ENCODE results near the gene MBLAC1. TPM values are rescaled to one million over a fixed set of nuclear protein-coding genes. Genes with fewer than 3 reads are reported as not detected.

The MBLAC1 gene
- polyA plus RNA-seq (2013, experiment 1 of 2), result 3.0 TPM
- 2.9 TPM for polyA plus RNA-seq (2013, experiment 2 of 2)

- H4K91ac ChIP-seq (ENCODE audit: low read length), result peak within 1 kb of the TSS; percentile 96
- no peaks in the 10 kb centered on the region for H3K27me3 ChIP-seq (ENCODE audit: control insufficient read depth in 1 of 2, insufficient read depth in 1 of 2, low read length in 2 of 2)
- peaks cover 16 to 26% of the 10 kb centered on the region in 2 experiments for H3K36me3 ChIP-seq (ENCODE audit: control insufficient read depth in 1 of 2, insufficient read depth in 2 of 2, low read depth in 1 of 2, low read length in 2 of 2)
- H2AFZ ChIP-seq (ENCODE audit: low read depth, low read length), result peak within 1 kb of the TSS; percentile 79
- H3K4me2 ChIP-seq (ENCODE audit: low read length, poor library complexity, severe bottlenecking), result peak within 1 kb of the TSS; percentile 86
- H2BK12ac ChIP-seq (ENCODE audit: low read length in 2 of 2), result peak within 1 kb of the TSS; percentile 80 to 84
- H3K27ac ChIP-seq (ENCODE audit: low read length, poor library complexity, severe bottlenecking), result peak within 1 kb of the TSS; percentile 98
- H2AK5ac ChIP-seq (ENCODE audit: low read length, severe bottlenecking), result no peak within 1 kb of the TSS
- peak within 1 kb of the TSS; percentile 99 for H4K8ac ChIP-seq (ENCODE audit: low read length)
- peak within 1 kb of the TSS; percentile 98 for H3K9ac ChIP-seq (ENCODE audit: low read length)
- peak within 1 kb of the TSS; percentile 97 to 99 for H3K18ac ChIP-seq (ENCODE audit: low read depth in 1 of 2, low read length in 2 of 2)
- H3K9me3 ChIP-seq (ENCODE audit: control insufficient read depth, low read length), result no peaks in the 10 kb centered on the region
- H3K79me1 ChIP-seq (replicated peaks; ENCODE audit: low read length, poor library complexity, severe bottlenecking), result peaks cover 20% of the 10 kb centered on the region
- peak within 1 kb of the TSS; percentile 92 to 93 for H3K4me3 ChIP-seq (ENCODE audit: insufficient read depth in 1 of 2, low read depth in 1 of 2, low read length in 2 of 2)
- peak within 1 kb of the TSS; percentile 89 for H2BK5ac ChIP-seq (ENCODE audit: low read depth, low read length, poor library complexity, severe bottlenecking)
- under 1% methylated on average over 74 of the region's 85 CpGs for WGBS
- peak within 1 kb of the TSS in 1 of 2 experiments; percentile 100 for H3K14ac ChIP-seq (ENCODE audit: low read length in 2 of 2)
- H2BK120ac ChIP-seq (ENCODE audit: low read depth, low read length), result peak within 1 kb of the TSS; percentile 97
- DNase-seq, result peak; percentile 95
- peak within 1 kb of the TSS; percentile 81 to 97 for H3K23ac ChIP-seq (ENCODE audit: low read length in 2 of 2)
- peaks cover 17% of the 10 kb centered on the region for H3K4me1 ChIP-seq (ENCODE audit: control insufficient read depth, insufficient read depth, low read depth, low read length)
- peak within 1 kb of the TSS; percentile 95 for H2BK15ac ChIP-seq (ENCODE audit: low read depth, poor library complexity, severe bottlenecking)
- peak within 1 kb of the TSS; percentile 97 to 99 for H3K4ac ChIP-seq (ENCODE audit: low read depth in 1 of 2, low read length in 2 of 2)
Observed at GRCh38 chr7:100126931-100127865, at the start of gene MBLAC1. MBLAC1 (plus strand) TSS chr7:100126967; CDS start chr7:100127396, 429 bp downstream.

GRCh38 chr7:100077205-100077604 is 49.6 kb upstream of the MBLAC1 start:
- Histone ChIP-seq H3K4ac (ENCODE audit: low read depth in 1 of 2, low read length in 2 of 2) (no peak overlapping the region), H3K4me3 (ENCODE audit: insufficient read depth in 1 of 2, low read depth in 1 of 2, low read length in 2 of 2) (no peak overlapping the region), H2AFZ (ENCODE audit: low read depth, low read length) (no peak overlapping the region), H3K27ac (ENCODE audit: low read length, poor library complexity, severe bottlenecking) (no peak overlapping the region), H2BK15ac (ENCODE audit: low read depth, poor library complexity, severe bottlenecking) (no peak overlapping the region), H3K18ac (ENCODE audit: low read depth in 1 of 2, low read length in 2 of 2) (no peak overlapping the region), H3K36me3 (ENCODE audit: control insufficient read depth in 1 of 2, insufficient read depth in 2 of 2, low read depth in 1 of 2, low read length in 2 of 2) (peaks cover 64% of the 10 kb centered on the region in 2 experiments), H3K9me3 (ENCODE audit: control insufficient read depth, low read length) (peaks cover 20% of the 10 kb centered on the region), H3K14ac (ENCODE audit: low read length in 2 of 2) (no peak overlapping the region), H4K91ac (ENCODE audit: low read length) (no peak overlapping the region), H2BK120ac (ENCODE audit: low read depth, low read length) (no peak overlapping the region), H3K9ac (ENCODE audit: low read length) (no peak overlapping the region), H3K23ac (ENCODE audit: low read length in 2 of 2) (no peak overlapping the region), H4K8ac (ENCODE audit: low read length) (no peak overlapping the region), H3K4me2 (ENCODE audit: low read length, poor library complexity, severe bottlenecking) (no peak overlapping the region), H3K27me3 (ENCODE audit: control insufficient read depth in 1 of 2, insufficient read depth in 1 of 2, low read length in 2 of 2) (no peaks in the 10 kb centered on the region), H2BK5ac (ENCODE audit: low read depth, low read length, poor library complexity, severe bottlenecking) (no peak overlapping the region), H2AK5ac (ENCODE audit: low read length, severe bottlenecking) (no peak overlapping the region), H3K79me1 (replicated peaks; ENCODE audit: low read length, poor library complexity, severe bottlenecking) (peaks cover 14% of the 10 kb centered on the region), H2BK12ac (ENCODE audit: low read length in 2 of 2) (no peak overlapping the region), H3K4me1 (ENCODE audit: control insufficient read depth, insufficient read depth, low read depth, low read length) (peaks cover 11% of the 10 kb centered on the region)
- DNase-seq, result no peak
- 100% methylated on average over 4 of the region's 4 CpGs for WGBS

- peak overlapping the region in 1 of 2 experiments; percentile 73 for H3K4ac ChIP-seq (ENCODE audit: low read depth in 1 of 2, low read length in 2 of 2)
- H3K18ac ChIP-seq (ENCODE audit: low read depth in 1 of 2, low read length in 2 of 2), result no peak overlapping the region
- H3K9me3 ChIP-seq (ENCODE audit: control insufficient read depth, low read length), result peaks cover 3% of the 10 kb centered on the region
- H3K27me3 ChIP-seq (ENCODE audit: control insufficient read depth in 1 of 2, insufficient read depth in 1 of 2, low read length in 2 of 2), result no peaks in the 10 kb centered on the region
- H3K4me3 ChIP-seq (ENCODE audit: insufficient read depth in 1 of 2, low read depth in 1 of 2, low read length in 2 of 2), result no peak overlapping the region
- H2AK5ac ChIP-seq (ENCODE audit: low read length, severe bottlenecking), result no peak overlapping the region
- H4K91ac ChIP-seq (ENCODE audit: low read length), result peak overlapping the region; percentile 62
- peak overlapping the region; percentile 27 for H3K9ac ChIP-seq (ENCODE audit: low read length)
- peaks cover 45% of the 10 kb centered on the region in 2 experiments for H3K36me3 ChIP-seq (ENCODE audit: control insufficient read depth in 1 of 2, insufficient read depth in 2 of 2, low read depth in 1 of 2, low read length in 2 of 2)
- H3K79me1 ChIP-seq (replicated peaks; ENCODE audit: low read length, poor library complexity, severe bottlenecking), result peaks cover 9% of the 10 kb centered on the region
- 87% methylated on average over 7 of the region's 7 CpGs for WGBS
- H2BK120ac ChIP-seq (ENCODE audit: low read depth, low read length), result no peak overlapping the region
- DNase-seq, result no peak
- no peak overlapping the region for H2BK15ac ChIP-seq (ENCODE audit: low read depth, poor library complexity, severe bottlenecking)
- no peak overlapping the region for H2BK5ac ChIP-seq (ENCODE audit: low read depth, low read length, poor library complexity, severe bottlenecking)
- H2AFZ ChIP-seq (ENCODE audit: low read depth, low read length), result no peak overlapping the region
- H3K4me2 ChIP-seq (ENCODE audit: low read length, poor library complexity, severe bottlenecking), result no peak overlapping the region
- no peak overlapping the region for H3K27ac ChIP-seq (ENCODE audit: low read length, poor library complexity, severe bottlenecking)
- H3K23ac ChIP-seq (ENCODE audit: low read length in 2 of 2), result no peak overlapping the region
- H2BK12ac ChIP-seq (ENCODE audit: low read length in 2 of 2), result peak overlapping the region; percentile 21 to 72
- peak overlapping the region; percentile 51 for H4K8ac ChIP-seq (ENCODE audit: low read length)
- H3K14ac ChIP-seq (ENCODE audit: low read length in 2 of 2), result no peak overlapping the region
- H3K4me1 ChIP-seq (ENCODE audit: control insufficient read depth, insufficient read depth, low read depth, low read length), result peaks cover 14% of the 10 kb centered on the region
Observed at GRCh38 chr7:100079024-100079560, 47.7 kb upstream of the MBLAC1 start.

Data from mesenchymal stem cell (in vitro differentiated cells and primary cell).